ENCODE data around the gene ATG7.

DNA sequence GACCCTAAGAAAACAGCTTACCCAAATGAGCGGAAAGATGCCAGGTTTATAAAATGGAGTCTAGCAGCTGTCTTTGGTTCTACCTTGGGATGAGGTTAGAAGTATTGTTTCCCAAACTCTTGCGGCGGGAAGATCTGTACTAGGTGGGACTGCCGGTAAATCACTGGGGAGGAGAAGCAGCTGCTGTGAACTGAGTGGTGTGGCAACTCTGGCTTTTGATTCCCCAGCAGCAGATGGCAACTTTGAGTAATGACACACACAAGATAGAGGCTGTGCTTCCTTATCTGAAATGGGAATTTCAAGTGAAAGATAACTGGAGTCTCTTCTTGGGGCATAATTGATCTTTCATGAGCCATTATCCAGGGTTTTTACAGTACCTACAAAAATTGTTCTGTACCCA lies 184.9 kb downstream of the ATG7 start:
- TF ChIP-seq, protein P1, sequence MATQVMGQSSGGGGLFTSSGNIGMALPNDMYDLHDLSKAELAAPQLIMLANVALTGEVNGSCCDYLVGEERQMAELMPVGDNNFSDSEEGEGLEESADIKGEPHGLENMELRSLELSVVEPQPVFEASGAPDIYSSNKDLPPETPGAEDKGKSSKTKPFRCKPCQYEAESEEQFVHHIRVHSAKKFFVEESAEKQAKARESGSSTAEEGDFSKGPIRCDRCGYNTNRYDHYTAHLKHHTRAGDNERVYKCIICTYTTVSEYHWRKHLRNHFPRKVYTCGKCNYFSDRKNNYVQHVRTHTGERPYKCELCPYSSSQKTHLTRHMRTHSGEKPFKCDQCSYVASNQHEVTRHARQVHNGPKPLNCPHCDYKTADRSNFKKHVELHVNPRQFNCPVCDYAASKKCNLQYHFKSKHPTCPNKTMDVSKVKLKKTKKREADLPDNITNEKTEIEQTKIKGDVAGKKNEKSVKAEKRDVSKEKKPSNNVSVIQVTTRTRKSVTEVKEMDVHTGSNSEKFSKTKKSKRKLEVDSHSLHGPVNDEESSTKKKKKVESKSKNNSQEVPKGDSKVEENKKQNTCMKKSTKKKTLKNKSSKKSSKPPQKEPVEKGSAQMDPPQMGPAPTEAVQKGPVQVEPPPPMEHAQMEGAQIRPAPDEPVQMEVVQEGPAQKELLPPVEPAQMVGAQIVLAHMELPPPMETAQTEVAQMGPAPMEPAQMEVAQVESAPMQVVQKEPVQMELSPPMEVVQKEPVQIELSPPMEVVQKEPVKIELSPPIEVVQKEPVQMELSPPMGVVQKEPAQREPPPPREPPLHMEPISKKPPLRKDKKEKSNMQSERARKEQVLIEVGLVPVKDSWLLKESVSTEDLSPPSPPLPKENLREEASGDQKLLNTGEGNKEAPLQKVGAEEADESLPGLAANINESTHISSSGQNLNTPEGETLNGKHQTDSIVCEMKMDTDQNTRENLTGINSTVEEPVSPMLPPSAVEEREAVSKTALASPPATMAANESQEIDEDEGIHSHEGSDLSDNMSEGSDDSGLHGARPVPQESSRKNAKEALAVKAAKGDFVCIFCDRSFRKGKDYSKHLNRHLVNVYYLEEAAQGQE (IDR thresholded peaks at IDR 0.05; ENCODE audit: insufficient read depth in 1 of 2, low read depth in 2 of 2, low read length in 1 of 2): no peak
- TF ChIP-seq CTCF (IDR thresholded peaks at IDR 0.05): no peak
